Measurements from ENCODE around the gene RALGAPA2.

RALGAPA2 gene

GRCh38 chr20:20364593-20365479 lies 347.6 kb downstream of the RALGAPA2 start:
- no peak for DNase-seq (ENCODE audit: low read depth)
- no peak for TF ChIP-seq CTCF (conservative IDR thresholded peaks at IDR 0.05; ENCODE audit: control insufficient read depth, insufficient read depth, low read depth, low read length)
- H3K4me3 ChIP-seq (ENCODE audit: control insufficient read depth, low read depth, low read length) = no peak overlapping the region

GRCh38 chr20:20363799-20364592 lies 348.4 kb downstream of the RALGAPA2 start:
- DNase-seq (ENCODE audit: low read depth) = no peak
- no peak overlapping the region for H3K4me3 ChIP-seq (ENCODE audit: control insufficient read depth, low read depth, low read length)
- TF ChIP-seq CTCF (conservative IDR thresholded peaks at IDR 0.05; ENCODE audit: control insufficient read depth, insufficient read depth, low read depth, low read length) = no peak

- no peak for TF ChIP-seq CTCF (conservative IDR thresholded peaks at IDR 0.05; ENCODE audit: control insufficient read depth, insufficient read depth, low read depth, low read length)
- no peak overlapping the region for H3K4me3 ChIP-seq (ENCODE audit: control insufficient read depth, low read depth, low read length)
- DNase-seq (ENCODE audit: low read depth) = no peak
These were observed 349.0 kb downstream of the RALGAPA2 start for GRCh38 chr20:20363434-20363798.

- no peak for DNase-seq (ENCODE audit: low read depth)
- TF ChIP-seq CTCF (conservative IDR thresholded peaks at IDR 0.05; ENCODE audit: control insufficient read depth, insufficient read depth, low read depth, low read length) = no peak
- H3K4me3 ChIP-seq (ENCODE audit: control insufficient read depth, low read depth, low read length) = no peak overlapping the region
These were observed 349.5 kb downstream of the RALGAPA2 start for GRCh38 chr20:20362774-20363433.

- peak; percentile 64 for DNase-seq (ENCODE audit: low read depth)
- peak; percentile 93 for TF ChIP-seq CTCF (conservative IDR thresholded peaks at IDR 0.05; ENCODE audit: control insufficient read depth, insufficient read depth, low read depth, low read length)
- H3K4me3 ChIP-seq (ENCODE audit: control insufficient read depth, low read depth, low read length) = no peak overlapping the region
These were observed 352.0 kb downstream of the RALGAPA2 start for GRCh38 chr20:20360464-20360863.

- no peak for DNase-seq (ENCODE audit: low read depth)
- H3K4me3 ChIP-seq (ENCODE audit: control insufficient read depth, low read depth, low read length) = no peak overlapping the region
- no peak for TF ChIP-seq CTCF (conservative IDR thresholded peaks at IDR 0.05; ENCODE audit: control insufficient read depth, insufficient read depth, low read depth, low read length)
These were observed 352.8 kb downstream of the RALGAPA2 start for GRCh38 chr20:20359628-20360027.

Data from fibroblast of mammary gland (primary cell).